ENCODE results near the gene EPB41L3.

Gene EPB41L3

DNA sequence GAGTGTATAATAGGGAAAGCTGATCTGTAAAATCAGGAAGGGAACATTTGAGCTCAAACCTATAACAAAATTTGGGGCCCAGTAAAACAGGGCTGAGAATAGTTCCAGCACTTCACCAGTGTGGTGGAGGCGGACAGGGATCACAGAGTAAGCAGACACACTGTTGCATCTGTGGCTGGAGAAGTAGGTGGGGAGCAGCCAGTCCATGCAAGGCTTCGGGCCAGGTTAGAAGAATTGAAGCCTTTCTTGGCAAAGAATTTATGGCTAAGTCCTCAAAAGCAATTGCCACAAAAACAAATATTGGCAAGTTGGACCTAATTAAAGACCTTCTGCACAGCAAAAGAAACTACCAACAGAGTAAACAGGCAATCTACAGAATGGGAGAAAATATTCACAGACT, 154.4 kb downstream of the EPB41L3 start:
- CTCF ChIA-PET, result no interaction called here
- POLR2A ChIA-PET, result no interaction called here
- Histone ChIP-seq H3K4me1 (ENCODE audit: control insufficient read depth, insufficient read depth, low read length) (no peaks in the 10 kb centered on the region), H3K27ac (ENCODE audit: extremely low read depth, low read depth, low read length) (no peak overlapping the region), H3K36me3 (ENCODE audit: control insufficient read depth in 2 of 2, insufficient read depth in 1 of 2, low read length in 2 of 2) (peaks cover 11 to 18% of the 10 kb centered on the region in 2 experiments; a peak in 1 of 3 replicates), H3K4me3 (ENCODE audit: low read depth, low read length) (no peak overlapping the region), H3K9me3 (ENCODE audit: control insufficient read depth, insufficient read depth, low read depth, low read length) (no peaks in the 10 kb centered on the region)
- TF ChIP-seq ZNF558 (tag by site-specific recombination; IDR thresholded peaks at IDR 0.05), result no peak
- no peak for TF ChIP-seq ZNF114 (tag by site-specific recombination; IDR thresholded peaks at IDR 0.05)
- no peak for TF ChIP-seq ZNF610 (tag by site-specific recombination; IDR thresholded peaks at IDR 0.05; ENCODE audit: borderline replicate concordance)
- TF ChIP-seq ZIC2 (tag by site-specific recombination; IDR thresholded peaks at IDR 0.05), result no peak
- TF ChIP-seq ZBTB48 (tag by site-specific recombination; IDR thresholded peaks at IDR 0.05), result no peak
- no peak for TF ChIP-seq GLIS2 (tag by site-specific recombination; IDR thresholded peaks at IDR 0.05)
- TF ChIP-seq INSM2 (tag by site-specific recombination; IDR thresholded peaks at IDR 0.05), result no peak
- no peak for TF ChIP-seq KLF7 (tag by site-specific recombination; IDR thresholded peaks at IDR 0.05; ENCODE audit: borderline replicate concordance)
- TF ChIP-seq ZNF341 (tag by site-specific recombination; IDR thresholded peaks at IDR 0.05; ENCODE audit: low read depth), result no peak

- TF ChIP-seq ZNF112 (tag by site-specific recombination; IDR thresholded peaks at IDR 0.05) (no peak), ZNF660 (tag by site-specific recombination; IDR thresholded peaks at IDR 0.05) (no peak), ZNF561 (tag by site-specific recombination; IDR thresholded peaks at IDR 0.05; ENCODE audit: borderline replicate concordance) (no peak), PRDM2 (tag by site-specific recombination; IDR thresholded peaks at IDR 0.05; ENCODE audit: borderline replicate concordance) (no peak), YY2 (tag by site-specific recombination; IDR thresholded peaks at IDR 0.05) (no peak)
- H3K4me3 ChIP-seq (ENCODE audit: low read depth, low read length), result no peak overlapping the region
- CTCF ChIA-PET, result interaction anchor here (0.7 kb wide), 1 partner anchor 502 kb away, joined by 3 read pairs; no protein-coding TSS in a partner anchor
- H3K27ac ChIP-seq (ENCODE audit: extremely low read depth, low read depth, low read length), result no peak overlapping the region
- H3K9me3 ChIP-seq (ENCODE audit: control insufficient read depth, insufficient read depth, low read depth, low read length), result no peaks in the 10 kb centered on the region
- POLR2A ChIA-PET, result no interaction called here
- H3K4me1 ChIP-seq (ENCODE audit: control insufficient read depth, insufficient read depth, low read length), result no peaks in the 10 kb centered on the region
- peaks cover 6 to 14% of the 10 kb centered on the region in 2 experiments; a peak in 1 of 3 replicates for H3K36me3 ChIP-seq (ENCODE audit: control insufficient read depth in 2 of 2, insufficient read depth in 1 of 2, low read length in 2 of 2)
Measured at GRCh38 chr18:5388896-5389295, 154.9 kb downstream of the EPB41L3 start.

GRCh38 chr18:5380586-5380985, 163.2 kb downstream of the EPB41L3 start:
- H3K27ac ChIP-seq (ENCODE audit: extremely low read depth, low read depth, low read length), result no peak overlapping the region
- POLR2A ChIA-PET, result no interaction called here
- no peaks in the 10 kb centered on the region; a peak in 1 of 3 replicates for H3K36me3 ChIP-seq (ENCODE audit: control insufficient read depth in 2 of 2, insufficient read depth in 1 of 2, low read length in 2 of 2)
- H3K4me1 ChIP-seq (ENCODE audit: control insufficient read depth, insufficient read depth, low read length), result no peaks in the 10 kb centered on the region
- CTCF ChIA-PET, result interaction anchor here (0.7 kb wide), 1 partner anchor 166 kb away, joined by 3 read pairs; no protein-coding TSS in a partner anchor
- H3K9me3 ChIP-seq (ENCODE audit: control insufficient read depth, insufficient read depth, low read depth, low read length), result no peaks in the 10 kb centered on the region
- no peak overlapping the region for H3K4me3 ChIP-seq (ENCODE audit: low read depth, low read length)
- no peak for TF ChIP-seq ZNF174 (tag by site-specific recombination; IDR thresholded peaks at IDR 0.05)
- no peak for TF ChIP-seq ZNF341 (tag by site-specific recombination; IDR thresholded peaks at IDR 0.05; ENCODE audit: low read depth)
- no peak for TF ChIP-seq ZNF558 (tag by site-specific recombination; IDR thresholded peaks at IDR 0.05)
- TF ChIP-seq, protein P1, sequence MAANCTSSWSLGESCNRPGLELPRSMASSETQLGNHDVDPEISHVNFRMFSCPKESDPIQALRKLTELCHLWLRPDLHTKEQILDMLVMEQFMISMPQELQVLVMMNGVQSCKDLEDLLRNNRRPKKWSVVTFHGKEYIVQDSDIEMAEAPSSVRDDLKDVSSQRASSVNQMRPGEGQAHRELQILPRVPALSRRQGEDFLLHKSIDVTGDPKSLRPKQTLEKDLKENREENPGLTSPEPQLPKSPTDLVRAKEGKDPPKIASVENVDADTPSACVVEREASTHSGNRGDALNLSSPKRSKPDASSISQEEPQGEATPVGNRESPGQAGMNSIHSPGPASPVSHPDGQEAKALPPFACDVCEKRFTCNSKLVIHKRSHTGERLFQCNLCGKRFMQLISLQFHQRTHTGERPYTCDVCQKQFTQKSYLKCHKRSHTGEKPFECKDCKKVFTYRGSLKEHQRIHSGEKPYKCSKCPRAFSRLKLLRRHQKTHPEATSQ (tag by site-specific recombination; IDR thresholded peaks at IDR 0.05), result no peak
- no peak for TF ChIP-seq ZNF19 (tag by site-specific recombination; IDR thresholded peaks at IDR 0.05; ENCODE audit: low read depth)
- TF ChIP-seq, protein P2, sequence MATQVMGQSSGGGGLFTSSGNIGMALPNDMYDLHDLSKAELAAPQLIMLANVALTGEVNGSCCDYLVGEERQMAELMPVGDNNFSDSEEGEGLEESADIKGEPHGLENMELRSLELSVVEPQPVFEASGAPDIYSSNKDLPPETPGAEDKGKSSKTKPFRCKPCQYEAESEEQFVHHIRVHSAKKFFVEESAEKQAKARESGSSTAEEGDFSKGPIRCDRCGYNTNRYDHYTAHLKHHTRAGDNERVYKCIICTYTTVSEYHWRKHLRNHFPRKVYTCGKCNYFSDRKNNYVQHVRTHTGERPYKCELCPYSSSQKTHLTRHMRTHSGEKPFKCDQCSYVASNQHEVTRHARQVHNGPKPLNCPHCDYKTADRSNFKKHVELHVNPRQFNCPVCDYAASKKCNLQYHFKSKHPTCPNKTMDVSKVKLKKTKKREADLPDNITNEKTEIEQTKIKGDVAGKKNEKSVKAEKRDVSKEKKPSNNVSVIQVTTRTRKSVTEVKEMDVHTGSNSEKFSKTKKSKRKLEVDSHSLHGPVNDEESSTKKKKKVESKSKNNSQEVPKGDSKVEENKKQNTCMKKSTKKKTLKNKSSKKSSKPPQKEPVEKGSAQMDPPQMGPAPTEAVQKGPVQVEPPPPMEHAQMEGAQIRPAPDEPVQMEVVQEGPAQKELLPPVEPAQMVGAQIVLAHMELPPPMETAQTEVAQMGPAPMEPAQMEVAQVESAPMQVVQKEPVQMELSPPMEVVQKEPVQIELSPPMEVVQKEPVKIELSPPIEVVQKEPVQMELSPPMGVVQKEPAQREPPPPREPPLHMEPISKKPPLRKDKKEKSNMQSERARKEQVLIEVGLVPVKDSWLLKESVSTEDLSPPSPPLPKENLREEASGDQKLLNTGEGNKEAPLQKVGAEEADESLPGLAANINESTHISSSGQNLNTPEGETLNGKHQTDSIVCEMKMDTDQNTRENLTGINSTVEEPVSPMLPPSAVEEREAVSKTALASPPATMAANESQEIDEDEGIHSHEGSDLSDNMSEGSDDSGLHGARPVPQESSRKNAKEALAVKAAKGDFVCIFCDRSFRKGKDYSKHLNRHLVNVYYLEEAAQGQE (tag by site-specific recombination; IDR thresholded peaks at IDR 0.05), result no peak
- TF ChIP-seq ZNF114 (tag by site-specific recombination; IDR thresholded peaks at IDR 0.05), result no peak
